Ectodermal cell (in vitro differentiated cells): ENCODE data around the gene SPSB1. TPM values are rescaled to one million over a fixed set of nuclear protein-coding genes. Genes with fewer than 3 reads are reported as not detected.

Experiments
- H3K27ac ChIP-seq: 2 replicates; pipeline ENCODE4 v1.7.0; 2013; ENCODE audit warnings: mild to moderate bottlenecking, low read depth, low read length; ENCODE audit not compliant: insufficient read depth, poor library complexity, severe bottlenecking
- H3K27me3 ChIP-seq: 2 replicates; pipeline ENCODE4 v1.7.0; 2013; ENCODE audit warnings: mild to moderate bottlenecking, low read length; ENCODE audit not compliant: insufficient read depth, control insufficient read depth, poor library complexity, severe bottlenecking
- H3K36me3 ChIP-seq: one replicate; pipeline ENCODE4 v1.7.0; 2013; ENCODE audit warnings: low read length; ENCODE audit not compliant: control insufficient read depth, insufficient read depth
- H3K4me1 ChIP-seq: one replicate; pipeline ENCODE4 v1.7.0; 2013; ENCODE audit warnings: low read length; ENCODE audit not compliant: control insufficient read depth, insufficient read depth
- H3K4me3 ChIP-seq: 2 replicates; pipeline ENCODE4 v1.7.0; 2013; ENCODE audit warnings: low read depth, low read length, control low read depth; ENCODE audit not compliant: insufficient read depth
- H3K9me3 ChIP-seq: 2 replicates; pipeline ENCODE4 v1.7.0; 2013; ENCODE audit warnings: mild to moderate bottlenecking, low read length, moderate library complexity; ENCODE audit not compliant: control insufficient read depth
- WGBS, 2 experiments: methylation state at CpG; one replicate each; pipeline ENCODE4 v1.1.7; 2013; ENCODE audit warnings: missing lambda C conversion rate in 2 of 2; 5-methylcytosine and 5-hydroxymethylcytosine counted together
- polyA plus RNA-seq, 4 experiments: library from polyadenylated mRNA; stranded (reverse); fragments of 50-300 nt; gene quantifications; one replicate each; pipeline ENCODE4 v1.2.3, GENCODE V29; 2013

Gene SPSB1
- polyA plus RNA-seq (2013, experiment 1 of 4): 6.2 TPM
- polyA plus RNA-seq (2013, experiment 2 of 4): 7.3 TPM
- 4.1 TPM for polyA plus RNA-seq (2013, experiment 3 of 4)
- polyA plus RNA-seq (2013, experiment 4 of 4): 5.4 TPM

DNA sequence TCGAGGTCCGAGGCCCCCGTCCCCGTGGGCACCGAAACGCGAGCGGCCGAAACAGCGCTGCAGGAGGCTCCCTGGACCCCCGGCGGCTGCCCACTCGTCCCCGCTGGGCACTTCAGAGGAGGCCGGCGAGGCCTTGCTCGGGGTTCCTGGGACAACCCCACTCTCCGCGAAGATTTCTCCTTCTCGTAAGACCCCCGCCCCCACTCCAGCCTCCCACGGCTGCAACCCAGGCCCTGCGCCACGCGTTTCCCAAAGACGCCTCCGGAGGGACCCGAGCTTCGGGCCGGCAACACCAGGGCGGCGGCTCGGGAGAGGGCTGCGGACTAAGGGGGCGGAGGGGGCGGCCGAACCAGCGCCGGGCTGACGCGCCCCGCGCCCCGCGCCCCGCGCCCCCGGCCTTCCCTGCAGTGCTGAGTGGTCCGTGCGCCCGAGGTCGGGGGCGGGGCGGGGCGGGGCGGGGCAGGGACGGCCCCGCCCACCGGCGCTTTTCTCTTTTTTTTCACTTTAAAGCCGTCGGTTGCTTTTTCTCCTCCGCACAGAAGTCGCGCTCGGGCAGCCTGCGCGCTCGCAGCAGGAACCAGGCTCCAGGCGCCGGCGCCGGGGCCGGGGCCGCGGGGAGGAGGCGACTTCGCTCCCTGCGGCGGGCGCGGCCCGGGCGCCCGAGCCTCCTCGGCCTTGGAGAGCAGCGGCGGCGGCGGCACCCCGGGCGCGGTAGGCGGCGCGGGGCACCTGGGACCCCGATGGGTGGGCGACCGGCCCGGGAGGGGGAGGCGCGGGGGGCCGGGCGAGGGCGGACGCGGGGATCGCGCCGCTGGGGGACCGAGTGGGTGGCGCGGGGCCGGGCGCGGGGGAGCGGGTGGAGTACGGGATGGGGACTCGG is at the start of gene SPSB1:
Gene SPSB1, plus strand, starts transcription at position 534 of the 880 bp plus-strand sequence. CDS start 62,998 bp downstream, outside the sequence.
- 1% methylated on average over 119 of the region's 119 CpGs for WGBS, 2 experiments
- Histone ChIP-seq H3K4me1 (peaks cover 5% of the 10 kb centered on the region), H3K36me3 (no peaks in the 10 kb centered on the region), H3K27me3 (peaks cover 26% of the 10 kb centered on the region), H3K4me3 (peak within 1 kb of the TSS; percentile 41), H3K9me3 (no peaks in the 10 kb centered on the region), H3K27ac (peak within 1 kb of the TSS; percentile 5)

DNA sequence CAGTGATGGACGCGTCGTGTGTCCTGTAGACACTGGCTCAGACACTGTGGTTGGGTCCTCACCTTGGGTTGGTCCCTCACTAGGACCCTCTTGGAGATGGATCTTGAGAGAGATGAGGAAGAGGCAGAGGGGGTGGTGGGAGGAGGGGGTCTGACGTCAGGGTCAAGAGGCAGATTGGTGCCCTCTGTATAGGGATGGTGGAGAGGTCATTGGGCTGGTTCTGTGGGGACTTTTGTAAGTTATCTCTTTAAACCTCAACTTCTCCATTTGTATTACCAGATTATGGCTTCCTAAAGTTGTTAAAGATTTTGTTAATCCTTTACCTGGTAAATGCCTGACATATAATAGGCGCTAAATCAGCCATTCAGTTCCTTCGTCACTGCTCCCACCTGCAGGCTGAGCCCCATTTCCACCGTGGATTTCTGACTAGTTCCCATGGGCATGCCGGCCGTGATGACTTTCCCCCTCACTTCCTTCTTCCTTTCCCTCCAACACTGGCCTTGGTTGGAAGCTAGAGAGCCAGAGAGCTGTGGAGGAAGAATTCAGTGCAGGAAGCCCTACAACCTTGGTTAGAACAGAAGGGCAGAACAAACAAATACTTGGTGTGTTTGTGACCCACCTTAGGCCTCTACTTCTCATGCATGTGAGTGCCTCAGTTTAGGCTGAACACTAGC is 49.5 kb upstream of the SPSB1 start:
- WGBS, 2 experiments: 89 to 96% methylated on average over 9 of the region's 9 CpGs
- no peaks in the 10 kb centered on the region for H3K27me3 ChIP-seq
- H3K27ac ChIP-seq: no peak overlapping the region
- no peaks in the 10 kb centered on the region for H3K9me3 ChIP-seq
- H3K4me3 ChIP-seq: no peak overlapping the region
- H3K36me3 ChIP-seq: no peaks in the 10 kb centered on the region
- no peaks in the 10 kb centered on the region for H3K4me1 ChIP-seq

DNA sequence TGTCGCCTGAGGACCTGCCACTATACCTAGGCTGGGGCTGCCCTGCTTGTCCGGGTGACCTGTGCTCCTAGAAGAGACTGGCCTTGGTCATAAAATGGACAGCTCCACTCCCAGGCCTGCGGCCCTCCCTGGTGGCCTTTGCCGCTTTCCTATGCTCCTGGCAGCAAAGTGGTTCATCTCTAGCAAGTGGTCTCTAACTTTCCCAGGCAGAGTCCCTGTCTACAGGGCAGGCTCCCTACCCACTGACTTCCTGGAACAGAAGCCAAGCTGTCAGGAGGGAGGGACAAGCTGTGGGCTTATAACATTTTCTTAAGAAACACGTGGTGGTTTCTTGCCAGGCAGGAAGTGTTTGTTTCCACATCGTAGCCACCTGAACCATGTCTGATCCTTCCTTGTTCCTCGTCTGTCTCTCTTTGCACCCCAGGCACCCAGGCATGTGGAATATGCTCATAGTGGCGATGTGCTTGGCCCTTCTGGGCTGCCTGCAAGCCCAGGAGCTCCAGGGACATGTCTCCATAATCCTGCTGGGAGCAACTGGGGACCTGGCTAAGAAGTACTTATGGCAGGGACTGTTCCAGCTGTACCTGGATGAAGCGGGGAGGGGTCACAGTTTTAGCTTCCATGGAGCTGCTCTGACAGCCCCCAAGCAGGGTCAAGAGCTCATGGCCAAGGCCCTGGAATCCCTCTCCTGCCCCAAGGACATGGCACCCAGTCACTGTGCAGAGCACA is 48.0 kb upstream of the SPSB1 start:
- H3K4me3 ChIP-seq: no peak overlapping the region
- no peaks in the 10 kb centered on the region for H3K9me3 ChIP-seq
- 92% methylated on average over 9 of the region's 9 CpGs for WGBS, 2 experiments
- no peaks in the 10 kb centered on the region for H3K27me3 ChIP-seq
- H3K27ac ChIP-seq: no peak overlapping the region
- peaks cover 6% of the 10 kb centered on the region for H3K4me1 ChIP-seq
- H3K36me3 ChIP-seq: no peaks in the 10 kb centered on the region

DNA sequence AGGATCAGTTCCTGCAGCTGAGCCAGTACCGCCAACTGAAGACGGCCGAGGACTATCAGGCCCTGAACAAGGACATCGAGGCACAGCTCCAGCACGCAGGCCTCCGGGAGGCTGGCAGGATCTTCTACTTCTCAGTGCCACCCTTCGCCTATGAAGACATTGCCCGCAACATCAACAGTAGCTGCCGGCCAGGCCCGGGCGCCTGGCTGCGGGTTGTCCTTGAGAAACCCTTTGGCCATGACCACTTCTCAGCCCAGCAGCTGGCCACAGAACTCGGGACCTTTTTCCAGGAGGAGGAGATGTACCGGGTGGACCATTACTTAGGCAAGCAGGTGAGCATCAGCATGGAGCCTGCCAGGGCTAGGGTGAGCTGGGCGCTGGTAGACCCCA is 47.5 kb upstream of the SPSB1 start:
- no peaks in the 10 kb centered on the region for H3K36me3 ChIP-seq
- WGBS, 2 experiments: 95 to 97% methylated on average over 15 of the region's 15 CpGs
- no peaks in the 10 kb centered on the region for H3K9me3 ChIP-seq
- H3K27ac ChIP-seq: no peak overlapping the region
- H3K4me1 ChIP-seq: peaks cover 10% of the 10 kb centered on the region
- no peak overlapping the region for H3K4me3 ChIP-seq
- no peaks in the 10 kb centered on the region for H3K27me3 ChIP-seq

DNA sequence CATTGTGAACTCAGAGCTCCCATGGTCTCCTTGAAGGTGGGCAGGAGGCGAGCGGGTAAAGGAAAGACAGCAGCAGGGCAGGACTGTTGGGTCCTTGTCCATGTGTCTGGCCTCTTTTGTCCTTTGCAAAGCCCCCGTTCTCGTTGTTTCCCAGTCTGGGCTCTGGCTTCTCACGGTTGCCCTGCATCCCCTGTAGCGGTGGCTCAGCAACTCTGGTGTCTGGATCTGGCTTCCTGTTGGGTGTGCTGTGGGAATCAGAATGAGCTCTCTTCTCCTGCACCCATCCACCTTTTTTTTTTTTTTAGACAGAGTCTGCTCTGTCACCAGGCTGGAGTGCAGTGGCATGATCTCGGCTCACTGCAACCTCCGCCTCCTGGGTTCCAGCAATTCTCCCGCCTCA is 47.0 kb upstream of the SPSB1 start:
- H3K27ac ChIP-seq: no peak overlapping the region
- H3K4me1 ChIP-seq: peaks cover 15% of the 10 kb centered on the region
- no peaks in the 10 kb centered on the region for H3K36me3 ChIP-seq
- no peaks in the 10 kb centered on the region for H3K9me3 ChIP-seq
- WGBS, 2 experiments: 93 to 95% methylated on average over 9 of the region's 9 CpGs
- no peak overlapping the region for H3K4me3 ChIP-seq
- H3K27me3 ChIP-seq: no peaks in the 10 kb centered on the region

DNA sequence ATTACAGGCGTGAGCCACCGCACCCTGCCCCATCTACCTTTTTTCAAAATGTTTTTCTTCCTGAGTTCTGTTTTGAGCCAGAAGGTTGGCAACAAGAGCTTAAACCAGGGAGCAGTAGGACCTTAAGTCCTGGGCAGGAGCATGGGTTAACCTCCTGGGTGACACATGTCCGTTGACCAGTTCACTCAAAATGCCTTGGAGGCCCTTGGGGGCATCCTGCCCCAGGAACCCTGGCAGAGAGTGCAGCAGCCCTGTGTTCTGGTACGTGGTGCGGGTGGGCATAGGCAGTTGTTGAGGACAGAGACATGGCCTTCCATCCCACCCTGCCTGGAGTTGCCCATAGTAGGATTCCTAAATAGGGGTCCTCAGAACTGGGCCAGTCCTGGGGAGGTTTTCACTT is 46.5 kb upstream of the SPSB1 start:
- peaks cover 4% of the 10 kb centered on the region for H3K27me3 ChIP-seq
- no peaks in the 10 kb centered on the region for H3K9me3 ChIP-seq
- no peaks in the 10 kb centered on the region for H3K36me3 ChIP-seq
- H3K4me1 ChIP-seq: peaks cover 20% of the 10 kb centered on the region
- no peak overlapping the region for H3K4me3 ChIP-seq
- WGBS, 2 experiments: 94 to 97% methylated on average over 5 of the region's 5 CpGs
- no peak overlapping the region for H3K27ac ChIP-seq

DNA sequence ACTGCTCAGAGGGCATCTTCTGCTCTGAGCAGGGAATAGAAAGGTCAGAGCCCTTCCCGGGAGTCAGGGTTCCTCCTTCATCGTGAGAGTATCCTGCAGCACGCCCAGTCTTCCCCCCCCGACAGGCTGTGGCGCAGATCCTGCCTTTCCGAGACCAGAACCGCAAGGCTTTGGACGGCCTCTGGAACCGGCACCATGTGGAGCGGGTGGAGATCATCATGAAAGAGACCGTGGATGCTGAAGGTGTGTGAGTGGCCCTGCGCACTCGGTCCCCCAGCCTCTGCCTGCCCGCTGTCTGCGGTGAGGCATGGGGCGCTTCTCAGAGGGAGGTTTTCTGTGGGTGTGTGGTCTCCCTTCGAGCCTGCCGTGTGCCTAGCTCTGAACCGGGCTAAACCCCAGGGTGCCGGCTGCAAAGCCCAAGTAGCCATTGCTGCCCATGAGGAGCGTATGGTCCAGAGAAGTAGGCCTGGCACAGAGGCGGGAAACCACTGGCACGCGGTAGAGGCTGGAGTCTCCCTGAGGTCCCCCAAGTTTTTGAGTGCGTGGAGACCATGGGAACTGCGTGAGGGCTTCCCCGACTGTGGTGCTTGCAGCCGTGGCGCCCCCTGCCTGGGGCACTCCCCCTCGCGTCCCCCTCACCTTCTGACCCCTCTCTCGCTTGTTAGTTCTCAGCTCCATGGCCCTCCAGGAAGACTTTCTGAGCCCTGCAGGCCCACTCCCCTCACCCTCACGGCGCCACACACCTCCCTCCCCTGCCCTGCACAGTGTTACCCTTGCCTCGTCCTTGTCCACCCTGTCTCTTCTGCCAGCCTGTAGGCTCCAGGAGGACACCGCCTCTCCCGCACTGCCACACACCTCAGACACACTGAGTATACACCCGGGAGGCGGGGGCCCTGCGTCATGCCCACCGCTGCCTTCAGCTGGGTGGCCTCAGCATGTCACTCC is 45.6 kb upstream of the SPSB1 start:
- 89 to 90% methylated on average over 41 of the region's 41 CpGs for WGBS, 2 experiments
- Histone ChIP-seq H3K36me3 (no peaks in the 10 kb centered on the region), H3K4me1 (peaks cover 29% of the 10 kb centered on the region), H3K4me3 (no peak overlapping the region), H3K27me3 (peaks cover 5% of the 10 kb centered on the region), H3K9me3 (no peaks in the 10 kb centered on the region), H3K27ac (no peak overlapping the region)

DNA sequence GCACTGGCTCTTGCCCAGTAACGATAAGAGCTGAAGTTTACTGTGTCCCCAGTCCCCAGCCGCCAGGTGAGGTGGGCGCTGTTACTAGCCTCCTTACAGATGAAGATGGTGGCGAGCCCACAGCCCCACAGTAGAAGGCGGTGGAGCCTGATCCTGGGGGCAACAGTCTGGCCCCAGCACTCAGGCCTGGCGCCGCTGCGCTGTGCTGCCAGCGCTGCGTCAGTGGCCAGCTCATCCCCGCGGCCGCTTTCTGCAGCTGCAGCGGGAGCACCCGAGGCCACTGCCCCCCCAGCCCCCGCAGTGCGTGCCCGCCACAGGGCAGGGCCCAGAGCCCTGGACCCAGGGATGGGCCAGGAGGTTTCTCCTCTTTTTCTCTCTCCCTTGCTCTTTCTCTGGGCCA is 44.8 kb upstream of the SPSB1 start:
- no peak overlapping the region for H3K27ac ChIP-seq
- H3K4me3 ChIP-seq: no peak overlapping the region
- no peaks in the 10 kb centered on the region for H3K9me3 ChIP-seq
- H3K27me3 ChIP-seq: peaks cover 5% of the 10 kb centered on the region
- peaks cover 36% of the 10 kb centered on the region for H3K4me1 ChIP-seq
- no peaks in the 10 kb centered on the region for H3K36me3 ChIP-seq
- WGBS, 2 experiments: 93 to 94% methylated on average over 18 of the region's 18 CpGs
